Nucleus accumbens (tissue), 56 donors: Measurements from ENCODE around the gene LRRC7.

Experiments
- DNase-seq, 56 donors: peaks; one replicate each; lab custom pipeline; 2025; lab: John Stamatoyannopoulos, UW

LRRC7 gene

DNA sequence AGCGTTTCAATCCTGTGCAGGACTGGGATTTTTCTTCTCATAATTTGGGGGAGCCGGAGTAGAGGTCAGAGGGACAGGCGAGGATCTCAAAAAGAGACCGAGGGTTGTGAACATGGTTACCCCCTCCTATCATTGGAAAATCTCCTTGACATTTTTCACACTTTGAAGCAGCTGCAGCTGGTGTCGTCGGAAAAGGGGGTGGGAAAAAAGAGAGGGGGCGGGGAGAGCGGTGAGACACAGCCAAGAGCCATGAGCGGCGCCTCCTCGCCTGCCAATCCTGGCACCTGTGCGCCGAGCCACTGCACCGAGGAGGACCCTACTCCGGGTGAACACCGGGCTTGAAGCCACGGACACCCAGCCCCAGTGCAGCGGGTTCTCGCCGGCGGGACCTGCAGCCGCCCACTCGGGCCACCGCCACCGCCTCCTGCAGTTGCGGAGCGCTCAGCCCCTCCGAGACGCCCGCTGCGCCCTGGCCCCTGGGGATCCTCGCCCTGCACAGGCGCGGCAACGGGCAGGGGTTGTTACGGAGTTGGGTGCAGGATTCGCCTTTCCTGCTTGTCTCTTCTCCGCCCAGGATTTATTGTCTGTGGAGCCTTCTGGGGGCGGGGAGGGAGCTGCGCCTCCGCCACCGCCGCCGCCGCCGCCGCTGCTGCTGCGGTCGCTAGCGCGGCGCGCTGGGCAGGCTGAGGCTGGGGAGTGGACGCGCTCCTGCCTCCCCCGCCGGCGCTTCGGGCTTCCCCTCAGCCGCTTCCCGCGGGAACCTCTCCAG lies at the start of gene LRRC7:
Gene LRRC7, plus strand, starts transcription at position 271 of the 769 bp plus-strand sequence. CDS start 718 bp downstream, outside the sequence.
- DNase-seq: peak in 47 of 56 donors; percentile 24 to 83 (median 55)

DNA sequence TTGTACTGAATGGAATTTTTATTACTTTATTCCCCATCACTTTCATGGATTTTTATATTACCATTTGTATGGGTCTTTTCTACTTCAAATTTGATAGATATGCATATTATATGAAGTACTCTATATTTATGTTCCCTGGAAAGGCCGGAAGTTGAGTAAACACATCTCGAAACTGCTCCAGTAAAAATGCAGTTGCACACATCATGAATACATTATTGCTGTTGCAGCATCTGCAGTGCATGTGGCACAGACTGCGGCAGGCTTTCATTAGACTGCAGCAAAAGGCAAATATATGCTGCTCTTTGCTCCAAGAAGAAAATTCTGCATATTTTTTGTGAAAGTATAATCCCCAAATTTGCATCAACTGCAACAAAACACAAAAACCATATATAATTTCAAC lies 48.7 kb upstream of the LRRC7 start:
- DNase-seq: no peak

DNA sequence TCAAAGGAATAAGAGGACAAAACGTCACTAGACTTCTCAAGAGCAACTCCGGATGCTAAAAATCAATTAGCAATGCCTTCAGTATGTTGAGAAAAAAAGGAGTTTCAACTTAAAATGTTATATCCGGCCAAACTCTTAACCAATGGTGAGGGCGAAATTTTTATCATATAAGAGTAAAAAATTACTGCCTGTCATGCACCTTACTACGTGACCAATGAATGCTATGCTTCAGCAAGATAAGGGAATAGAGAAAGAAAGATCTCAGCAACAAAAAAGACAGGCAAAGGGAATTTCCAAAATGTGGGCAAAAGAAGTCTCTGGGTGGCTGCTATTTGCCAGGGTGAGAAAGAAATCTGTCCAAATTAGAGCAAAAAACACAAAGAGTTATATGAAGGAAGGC lies 47.4 kb upstream of the LRRC7 start:
- no peak for DNase-seq

DNA sequence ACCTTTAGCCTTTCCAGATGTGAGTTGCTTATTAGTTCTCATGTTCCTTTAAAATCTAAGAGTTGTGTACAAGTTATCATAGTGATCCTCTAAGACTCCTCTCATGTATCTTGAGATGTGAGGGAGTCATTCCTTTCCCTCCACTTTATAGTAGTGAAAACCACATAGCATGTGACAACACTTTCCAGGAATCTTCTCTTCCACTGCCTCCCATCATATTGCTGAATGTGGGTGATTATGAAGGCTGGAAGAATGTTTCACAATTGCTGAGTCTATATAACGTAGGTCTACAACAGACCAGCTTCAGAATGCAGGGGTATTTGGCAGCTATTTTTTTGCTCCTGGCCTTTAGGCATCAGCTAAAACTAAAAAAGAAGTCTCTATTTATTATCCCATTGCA lies 44.7 kb upstream of the LRRC7 start:
- DNase-seq: no peak

DNA sequence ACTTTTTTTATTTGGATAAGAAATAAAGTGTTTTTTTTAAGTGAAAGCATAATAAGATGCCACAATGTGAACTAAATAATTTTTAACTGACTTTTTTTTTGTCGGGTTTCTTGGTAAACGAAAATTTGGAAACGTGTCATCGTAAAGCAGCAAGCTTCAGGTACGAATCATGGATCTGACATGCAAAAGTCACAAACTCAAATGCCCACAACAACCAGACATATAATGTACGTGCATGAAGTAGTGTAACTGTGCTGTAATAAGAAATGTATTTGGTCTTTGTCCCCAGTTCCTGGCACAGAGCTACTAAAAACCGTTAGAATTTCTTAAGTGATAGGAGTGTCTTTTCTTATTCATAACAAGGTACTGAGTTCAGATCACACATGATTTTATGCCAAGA lies 44.3 kb upstream of the LRRC7 start:
- DNase-seq: no peak

DNA sequence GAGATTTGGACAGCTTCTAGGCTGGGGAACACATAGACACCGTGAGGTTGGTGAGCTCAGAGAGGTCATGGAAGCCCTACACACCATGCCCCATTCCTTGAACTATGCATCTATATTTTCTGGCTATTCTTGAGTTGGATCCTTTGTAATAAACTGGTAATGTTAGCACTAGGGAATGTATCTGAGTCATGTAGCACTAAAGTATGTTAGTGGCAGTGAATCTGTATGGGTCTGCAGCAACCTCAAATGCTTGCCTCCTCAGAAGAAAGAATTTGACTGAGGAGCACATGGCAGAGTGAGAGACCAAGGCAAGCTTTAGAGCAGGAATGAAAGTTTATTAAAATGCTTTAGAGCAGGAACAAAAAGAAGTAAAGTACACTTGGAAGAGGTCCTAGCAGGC lies 43.7 kb upstream of the LRRC7 start:
- no peak for DNase-seq

DNA sequence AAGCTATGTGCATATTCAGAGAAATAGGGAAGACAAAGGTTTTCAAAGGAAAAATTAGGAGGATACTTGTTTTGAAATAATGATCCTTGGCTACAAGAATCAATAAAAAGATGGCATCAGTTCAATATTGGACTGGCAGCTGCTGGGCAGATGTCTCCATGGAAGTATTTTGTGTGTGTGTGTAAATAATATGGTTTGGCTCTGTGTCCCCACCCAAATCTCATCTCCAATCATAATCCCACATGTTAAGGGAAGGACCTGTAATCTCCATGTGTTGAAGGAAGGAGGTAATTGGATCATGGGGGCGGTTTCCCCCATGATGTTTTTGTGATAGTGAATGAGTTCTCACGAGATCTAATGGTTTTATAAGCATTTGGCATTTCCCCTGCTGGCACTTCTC lies 40.4 kb upstream of the LRRC7 start:
- DNase-seq: no peak

DNA sequence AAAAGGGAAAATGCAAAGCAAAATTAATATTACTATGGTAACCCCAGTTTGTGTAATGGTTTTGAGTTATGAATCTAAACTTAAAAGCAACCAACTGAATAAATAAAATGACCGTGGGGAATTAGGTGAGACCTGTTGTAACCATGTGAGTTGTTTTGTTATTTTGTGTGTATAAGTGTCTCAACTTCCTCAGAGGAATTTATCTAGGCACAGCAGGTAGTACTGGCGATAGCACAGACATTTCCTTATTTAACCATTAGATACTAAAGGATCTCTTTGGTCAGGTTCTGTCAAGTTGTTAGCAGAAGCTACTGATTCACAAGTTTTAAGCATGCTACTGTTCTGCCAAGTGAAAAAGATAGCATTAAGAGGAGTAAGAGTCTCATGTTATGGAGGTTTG lies 39.3 kb upstream of the LRRC7 start:
- no peak for DNase-seq

DNA sequence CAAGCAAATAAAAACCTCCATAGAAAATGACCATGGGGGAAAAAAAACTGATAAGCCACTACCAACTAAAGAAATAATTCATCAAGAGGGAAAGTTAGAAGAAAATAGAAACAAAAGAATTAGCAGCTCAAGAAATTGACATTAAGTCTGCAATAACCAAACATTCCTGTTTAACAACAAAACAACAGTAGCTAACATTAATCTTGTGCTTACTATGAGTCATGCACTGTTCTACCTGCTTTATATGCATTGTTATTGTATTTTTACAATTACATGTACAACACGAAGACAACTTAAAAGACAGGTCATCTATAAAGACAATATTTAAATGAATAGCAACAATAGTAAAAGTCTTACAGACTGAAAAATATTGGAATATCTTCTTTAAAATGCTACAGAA lies 34.4 kb upstream of the LRRC7 start:
- no peak for DNase-seq

DNA sequence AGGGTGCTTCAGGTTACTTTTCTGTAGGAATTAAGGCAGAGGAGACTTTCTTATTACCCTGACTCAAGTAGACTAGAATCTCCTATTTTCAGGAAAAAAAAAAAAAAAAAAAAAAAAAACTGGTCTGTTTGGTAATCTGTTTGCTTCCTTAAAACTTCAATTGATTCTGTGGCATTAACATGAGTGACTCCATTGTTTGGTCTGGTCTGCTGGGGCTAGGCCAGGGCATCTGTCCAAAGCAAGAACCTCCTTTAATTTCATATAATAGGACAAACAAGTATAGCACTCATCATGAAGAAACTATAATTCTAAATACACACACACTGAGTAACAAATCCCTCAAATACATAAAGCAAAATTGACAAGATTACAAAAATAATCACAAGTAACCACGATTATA lies 32.9 kb upstream of the LRRC7 start:
- peak in 2 of 56 donors; percentile 0 to 10 for DNase-seq

DNA sequence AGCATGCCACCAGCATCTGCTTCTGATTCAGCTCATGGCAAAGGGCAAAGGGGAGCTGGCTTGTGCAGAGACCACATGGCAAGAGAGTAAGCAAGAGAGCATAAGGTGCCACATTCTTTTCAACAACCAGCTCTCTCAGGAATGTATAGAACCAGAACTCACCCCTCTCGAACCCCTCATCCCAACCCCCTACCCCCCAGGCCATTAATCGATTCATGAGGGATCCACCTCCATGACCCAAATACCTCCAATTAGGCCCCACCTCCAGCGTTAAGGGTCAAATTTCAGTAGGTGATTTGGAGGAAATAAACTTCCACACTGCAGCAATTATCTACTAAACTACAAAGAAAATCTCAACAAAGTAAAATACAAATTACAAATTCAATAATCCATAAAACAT lies 32.2 kb upstream of the LRRC7 start:
- no peak for DNase-seq

DNA sequence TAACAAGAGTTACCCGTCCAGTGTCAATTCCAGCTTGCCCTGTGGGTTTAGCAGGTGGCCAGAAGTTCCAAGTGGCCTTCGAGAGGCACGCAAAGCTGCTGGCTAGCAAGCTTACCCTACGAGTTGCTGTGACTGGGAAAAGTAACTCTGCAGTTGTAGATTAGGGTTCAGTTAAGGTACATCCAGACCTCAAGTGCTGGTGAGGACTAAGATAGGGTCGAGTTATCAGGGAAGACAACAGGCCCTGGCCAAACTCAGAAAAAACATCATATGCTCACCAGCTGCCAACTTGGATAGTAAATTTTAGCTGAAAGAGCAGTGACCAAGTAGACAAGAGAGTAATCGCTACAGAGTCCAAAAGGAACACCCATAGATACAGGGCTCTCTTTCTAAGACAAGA lies 27.7 kb upstream of the LRRC7 start:
- no peak for DNase-seq

DNA sequence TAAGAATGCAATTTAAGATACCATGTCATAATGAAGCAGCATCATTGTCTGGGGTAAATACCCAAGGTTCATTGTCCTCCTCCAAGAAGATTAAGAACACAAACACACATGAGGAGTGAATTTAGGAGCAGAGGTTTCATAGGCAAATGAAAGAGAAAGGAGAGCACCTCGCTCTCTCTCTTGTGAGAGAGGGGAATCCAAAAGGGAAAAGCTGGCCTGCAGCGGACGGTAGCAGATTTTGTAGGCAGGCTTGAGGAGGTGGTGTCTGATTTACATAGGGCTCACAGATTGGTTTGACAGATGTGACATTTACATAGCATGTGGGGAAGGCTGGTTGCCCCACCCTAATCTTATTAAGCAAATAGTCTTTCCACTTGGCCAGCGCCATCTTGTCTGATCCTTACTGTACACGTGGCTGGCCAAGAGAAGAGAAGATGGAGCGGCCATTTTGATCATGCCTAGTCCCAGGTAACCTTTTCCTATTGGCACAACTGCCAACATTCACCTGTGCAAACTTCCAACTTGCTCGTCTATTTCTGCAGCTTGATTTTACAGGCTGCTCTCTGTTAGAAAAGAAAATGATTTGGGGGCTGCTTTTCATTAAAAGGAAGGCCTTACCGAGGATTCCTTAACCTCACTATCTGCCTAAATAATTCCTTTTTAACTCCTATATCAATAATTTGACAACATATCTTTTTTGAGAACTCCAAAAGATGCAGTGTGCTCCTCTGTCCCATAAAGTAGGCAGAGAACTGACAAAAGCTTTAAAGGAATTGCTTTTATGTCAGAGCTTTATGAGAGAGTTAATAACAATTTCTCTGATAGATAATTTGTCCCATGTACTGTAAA lies 16.0 kb upstream of the LRRC7 start:
- no peak for DNase-seq

DNA sequence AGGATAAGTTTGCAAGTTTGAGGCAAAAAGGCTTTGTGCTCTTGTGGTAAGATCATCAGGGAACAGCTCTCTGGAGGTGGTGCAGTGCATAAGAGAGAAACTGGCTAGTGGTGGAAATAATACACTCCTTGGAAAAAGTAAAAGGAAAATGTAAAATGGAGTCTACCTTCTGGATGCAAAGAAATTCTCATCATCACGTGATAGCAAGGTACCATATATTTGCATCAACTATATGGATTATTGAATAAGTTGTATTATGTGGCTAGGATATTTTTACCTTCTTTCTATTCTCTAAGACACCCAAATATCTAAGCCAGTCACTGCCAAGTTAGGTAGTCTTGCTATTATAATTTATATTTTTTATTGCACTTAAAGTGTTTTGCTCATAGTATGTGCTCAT lies 14.0 kb upstream of the LRRC7 start:
- no peak for DNase-seq

DNA sequence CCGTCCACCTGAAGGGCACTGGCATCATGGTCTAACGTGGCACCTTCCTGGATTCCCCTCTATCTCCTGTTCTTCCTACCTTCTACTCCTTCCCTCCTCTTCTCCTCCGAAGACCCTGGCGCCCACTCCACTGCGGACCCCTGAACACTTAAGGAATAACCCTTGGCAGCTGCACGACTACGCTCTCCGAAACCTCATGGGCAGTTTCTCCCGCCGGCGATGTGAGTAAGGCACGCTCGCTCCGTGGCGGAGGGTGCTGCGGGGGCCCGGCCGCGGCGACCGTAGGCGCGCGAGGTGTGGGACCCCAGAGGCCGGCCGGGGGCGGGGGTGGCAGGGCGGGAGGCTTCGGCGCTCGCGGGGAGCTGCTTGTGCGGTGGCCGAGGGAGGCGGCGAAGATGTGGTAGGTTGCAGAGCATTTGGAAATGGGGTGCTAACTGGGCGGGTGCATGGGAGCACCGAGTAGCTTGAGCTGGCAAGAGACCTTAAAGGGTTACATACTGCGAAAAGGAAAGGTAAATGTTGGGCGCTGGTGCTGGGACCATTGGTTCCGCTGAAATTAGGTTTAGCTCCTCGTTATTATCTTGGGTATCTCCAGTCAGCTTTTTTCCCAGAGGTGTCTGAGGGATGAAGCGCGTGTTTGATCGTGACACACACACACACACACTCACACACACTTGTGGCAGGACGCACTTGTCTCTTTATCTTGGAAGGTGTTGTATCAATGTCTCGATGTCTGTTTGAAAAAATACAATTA lies 876 bp downstream of the LRRC7 start:
- peak in 22 of 56 donors; percentile 8 to 62 (median 42) for DNase-seq

DNA sequence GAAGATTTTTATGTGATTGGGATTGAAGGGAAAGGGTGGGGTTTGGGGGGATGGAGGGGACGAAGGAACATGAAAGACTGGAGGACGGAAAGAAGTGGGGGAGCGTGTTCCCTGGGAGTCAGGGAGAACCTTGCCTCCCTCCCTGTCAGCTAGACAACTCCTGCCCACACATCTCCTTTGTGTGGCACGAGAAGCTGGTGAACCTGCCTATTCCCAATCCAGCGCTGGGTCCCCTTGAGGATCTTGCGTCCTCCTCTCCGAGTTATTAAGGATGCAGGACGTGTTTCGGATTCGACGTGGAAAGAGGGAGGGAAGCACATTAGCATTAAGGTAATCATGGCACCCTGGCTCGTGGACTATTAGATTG lies 1.4 kb downstream of the LRRC7 start:
- DNase-seq: peak in 34 of 56 donors; percentile 11 to 66 (median 36)

DNA sequence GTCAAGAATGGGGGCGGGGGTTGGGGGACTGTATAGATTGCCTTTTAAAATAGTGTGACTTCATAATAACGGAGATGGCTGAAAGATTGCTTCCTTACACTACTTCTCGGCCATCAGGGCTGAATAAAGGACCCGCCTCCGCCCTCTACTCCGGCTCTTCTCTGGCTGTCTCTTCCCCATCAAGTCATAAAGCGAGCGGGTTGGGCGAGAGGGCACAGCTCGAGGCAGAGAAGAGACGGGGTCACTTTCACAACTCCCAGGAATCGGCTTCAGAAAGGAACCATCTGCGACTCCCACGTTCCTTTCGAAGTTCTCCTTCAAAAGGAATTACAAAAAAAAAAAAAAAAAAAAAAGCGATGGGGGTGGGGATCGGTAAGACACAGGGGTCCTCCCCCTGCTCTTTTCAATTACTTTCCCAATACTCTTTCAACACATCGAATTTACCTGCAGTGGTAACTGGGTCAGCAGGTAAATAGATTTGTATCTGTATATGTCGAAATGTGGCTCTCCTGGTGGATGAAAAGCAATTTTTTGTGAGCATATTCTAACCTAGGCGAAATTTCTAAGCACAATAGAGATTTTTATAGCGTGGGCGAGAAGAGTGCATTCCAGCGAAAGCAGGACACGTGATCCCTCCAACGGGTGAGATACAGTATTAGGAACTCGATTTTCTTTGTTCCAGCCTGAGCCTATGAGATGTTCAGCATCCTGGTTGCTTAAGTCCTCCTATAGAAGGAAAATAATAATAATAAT lies 2.0 kb downstream of the LRRC7 start:
- DNase-seq: peak in 35 of 56 donors; percentile 1 to 72 (median 31)

DNA sequence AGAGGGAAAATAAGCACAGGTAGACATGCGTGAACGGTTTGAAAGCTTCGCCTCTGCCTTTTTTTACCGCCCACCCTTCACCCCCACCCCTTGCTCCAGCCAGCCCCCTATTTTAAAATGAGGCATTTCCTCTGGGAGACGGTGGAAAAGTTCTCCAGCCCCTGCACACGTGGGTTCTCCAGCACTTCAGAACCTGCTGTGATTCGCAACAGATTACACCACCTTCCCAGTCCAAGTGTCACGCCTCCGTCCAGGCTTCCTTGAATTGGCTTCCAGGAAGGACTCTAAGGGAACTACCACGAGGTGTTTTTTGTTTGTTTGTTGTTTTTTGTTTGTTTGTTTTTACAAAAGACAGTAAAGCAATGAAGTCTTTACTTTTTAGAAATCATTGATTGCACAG lies 2.6 kb downstream of the LRRC7 start:
- DNase-seq: peak in 13 of 56 donors; percentile 2 to 45 (median 13)

DNA sequence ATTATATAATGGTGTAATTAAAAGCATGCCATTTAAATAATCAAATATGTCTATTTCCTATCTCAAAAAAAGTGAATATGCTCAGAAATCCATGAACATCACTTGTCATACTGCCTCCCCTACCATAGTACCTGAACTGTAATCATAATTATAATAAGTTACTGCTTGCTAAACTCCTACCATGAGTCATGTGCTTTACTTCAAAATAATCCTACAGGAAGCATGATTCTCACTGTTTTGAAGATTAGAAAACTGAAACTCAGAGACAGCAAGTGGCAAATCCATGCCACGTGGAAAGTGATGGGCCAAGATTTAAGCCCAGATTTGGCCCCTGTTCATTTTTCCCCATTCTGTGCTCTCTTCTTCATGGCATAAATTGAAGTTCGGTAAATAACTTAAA lies 5.2 kb downstream of the LRRC7 start:
- DNase-seq: no peak

DNA sequence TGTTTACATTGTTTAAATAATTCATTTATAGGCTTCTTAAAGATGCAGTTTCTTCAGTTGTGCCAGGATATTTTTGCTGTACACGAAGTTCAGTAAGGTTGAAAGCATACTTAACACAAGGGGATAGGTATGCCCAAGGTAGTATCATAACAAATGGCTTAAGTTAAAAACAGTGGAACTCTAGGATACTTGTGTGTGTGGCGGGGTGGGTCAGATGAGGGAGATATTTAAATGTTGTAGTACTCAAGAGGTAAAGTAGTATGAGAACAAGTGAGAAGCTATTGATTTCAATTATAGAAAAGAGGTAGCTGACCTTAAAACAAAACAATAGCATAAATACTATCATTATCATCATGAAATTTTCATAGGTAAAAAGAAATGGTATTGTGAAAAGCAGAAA lies 6.2 kb downstream of the LRRC7 start:
- DNase-seq: no peak
